HG02973 (cell line): ENCODE data around the gene RNU7-1.

Experiments used
- ATAC-seq: cut with Tn5 transposase; IDR thresholded peaks from one replicate; pipeline ENCODE4 v1.9.1; 2021; ENCODE audit warnings: moderate library complexity; ENCODE audit not compliant: unreplicated experiment

RNU7-1 gene

GRCh38 chr12:6936636-6937480 is 6.8 kb upstream of the RNU7-1 start:
- no peak for ATAC-seq

- peak; percentile 78 for ATAC-seq
These were observed 5.9 kb upstream of the RNU7-1 start for GRCh38 chr12:6937481-6938352.

- no peak for ATAC-seq
These were observed 5.0 kb upstream of the RNU7-1 start for GRCh38 chr12:6938353-6939190.

GRCh38 chr12:6939191-6939540 is 4.5 kb upstream of the RNU7-1 start:
- no peak for ATAC-seq

- ATAC-seq, result no peak
These were observed 2.3 kb upstream of the RNU7-1 start for GRCh38 chr12:6941267-6941666.

- no peak for ATAC-seq
These were observed 1.8 kb upstream of the RNU7-1 start for GRCh38 chr12:6941782-6942181.

GRCh38 chr12:6942331-6942665 is 1.3 kb upstream of the RNU7-1 start:
- no peak for ATAC-seq

GRCh38 chr12:6943389-6943721 is 261 bp upstream of the RNU7-1 start:
- peak; percentile 31 for ATAC-seq

GRCh38 chr12:6944381-6945186 is 968 bp downstream of the RNU7-1 start:
- peak; percentile 36 for ATAC-seq

- no peak for ATAC-seq
These were observed 2.0 kb downstream of the RNU7-1 start for GRCh38 chr12:6945613-6946012.

GRCh38 chr12:6946033-6946919 is 2.7 kb downstream of the RNU7-1 start:
- ATAC-seq, result no peak

- ATAC-seq, result no peak
These were observed 3.3 kb downstream of the RNU7-1 start for GRCh38 chr12:6946920-6947374.

- ATAC-seq, result no peak
These were observed 4.0 kb downstream of the RNU7-1 start for GRCh38 chr12:6947615-6948014.

GRCh38 chr12:6948873-6949594 is 5.4 kb downstream of the RNU7-1 start:
- no peak for ATAC-seq

GRCh38 chr12:6950401-6950801 is 6.8 kb downstream of the RNU7-1 start:
- ATAC-seq, result no peak

GRCh38 chr12:6950811-6951540 is 7.4 kb downstream of the RNU7-1 start, which contains the start of gene PTPN6:
PTPN6 (plus strand) TSS chr12:6951356; CDS start chr12:6951513, 157 bp downstream.
- no peak for ATAC-seq

GRCh38 chr12:6951551-6952120 is 8.0 kb downstream of the RNU7-1 start:
- ATAC-seq, result no peak
